Aorta (tissue), 5 donors: ENCODE measurements around the gene ITK. TPM values are rescaled to one million over a fixed set of nuclear protein-coding genes. Genes with fewer than 3 reads are reported as not detected.

Experiments
- ATAC-seq: fragments of 200-7000 bp; cut with Tn5 transposase; one replicate; pipeline ENCODE4 v1.9.1; 2022; ENCODE audit warnings: moderate library complexity; ENCODE audit not compliant: low FRiP score
- DNase-seq, 2 donors: peaks; one replicate each; pipeline ENCODE4 v3.0.0-alpha.2; 2020
- H3K27ac ChIP-seq, 2 donors: one replicate each; pipeline ENCODE4 v1.5.1; 2013; ENCODE audit warnings: low read length in 2 of 2, mild to moderate bottlenecking in 2 of 2, moderate library complexity in 2 of 2, control low read depth in 1 of 2, inconsistent platforms in 1 of 2, low read depth in 1 of 2
- H3K27me3 ChIP-seq, 2 donors: one replicate each; pipeline ENCODE4 v1.6.1; 2013; ENCODE audit warnings: control low read depth in 1 of 2, low read length in 1 of 2, mild to moderate bottlenecking in 1 of 2, moderate library complexity in 1 of 2; ENCODE audit not compliant: insufficient read depth in 2 of 2, control insufficient read depth in 1 of 2
- H3K36me3 ChIP-seq, 2 donors: one replicate each; pipeline ENCODE4 v1.6.1; 2013; ENCODE audit warnings: control low read depth in 1 of 2, low read length in 1 of 2, mild to moderate bottlenecking in 1 of 2; ENCODE audit not compliant: insufficient read depth in 2 of 2, control insufficient read depth in 1 of 2
- H3K4me1 ChIP-seq, 2 donors: one replicate each; pipeline ENCODE4 v1.6.1; 2013; ENCODE audit warnings: low read length in 2 of 2, control low read depth in 1 of 2, mild to moderate bottlenecking in 1 of 2, moderate library complexity in 1 of 2; ENCODE audit not compliant: insufficient read depth in 2 of 2, control insufficient read depth in 1 of 2
- H3K4me3 ChIP-seq, 2 donors: one replicate each; pipeline ENCODE4 v1.5.1; 2013; ENCODE audit warnings: low read length in 2 of 2, control low read depth in 1 of 2, mild to moderate bottlenecking in 1 of 2
- H3K9me3 ChIP-seq: one replicate; pipeline ENCODE4 v1.6.1; 2013; ENCODE audit warnings: mild to moderate bottlenecking, low read length; ENCODE audit not compliant: control insufficient read depth
- WGBS, 2 donors: extraction: QIAGEN DNeasy Blood & Tissue Kit; methylation state at CpG; one replicate each; pipeline ENCODE4 v1.1.7; 2013; 5-methylcytosine and 5-hydroxymethylcytosine counted together
- intact Hi-C, 2 donors: fragments of 100-400 bp; cut with DNase I; formaldehyde crosslinking; loops; one replicate each; pipeline versions ENCODE4 v1.14.2 to v1.15.0; 2022
- polyA plus RNA-seq, 2 donors: library from polyadenylated mRNA; stranded (reverse); fragments of 200-250 nt; gene quantifications; one replicate each; pipeline ENCODE4 v1.2.3, GENCODE V29; 2013
- total RNA-seq, 2 donors: library from RNA; stranded (reverse); fragmentation: NEBNext Ultra II Directional; extraction: Animal tissue kit (Norgen Biotek cat#: 25700); gene quantifications; one replicate each; pipeline ENCODE4 v1.2.1, GENCODE V29; 2021
- donor health status: healthy with polysubstance abuse.
- donor health status: Bipolar disorder and iron deficiency.
- donor health status: DM: no; HTN: no; CAD: no.
- donor health status: DM: no; HTN: no; CAD: no.
- donor health status: DM: yes; HTN: yes; CAD: no.

Gene ITK
- total and polyA plus RNA-seq, 4 donors = 0.10 to 4.8 (median 1.9) TPM

GRCh38 chr5:157273131-157273556 lies 92.5 kb downstream of the ITK start:
- 88 to 93% methylated on average over 1 of the region's 1 CpG for WGBS, 2 donors
- ATAC-seq = no peak
- H3K27ac ChIP-seq = no peak overlapping the region

GRCh38 chr5:157275403-157275802 lies 94.8 kb downstream of the ITK start:
- WGBS, 2 donors = 95 to 100% methylated on average over 1 of the region's 1 CpG
- no peak overlapping the region for H3K27ac ChIP-seq
- ATAC-seq (no peak), DNase-seq (no peak)
- intact Hi-C loops = no loop called here
- no peak overlapping the region for H3K4me3 ChIP-seq
- H3K27me3 ChIP-seq = no peaks in the 10 kb centered on the region
- no peaks in the 10 kb centered on the region for H3K4me1 ChIP-seq
- no peaks in the 10 kb centered on the region for H3K9me3 ChIP-seq
- H3K36me3 ChIP-seq = no peaks in the 10 kb centered on the region

More at GRCh38 chr5:157273131-157273556, 92.5 kb downstream of the ITK start:
- no peak for DNase-seq
- no peaks in the 10 kb centered on the region for H3K27me3 ChIP-seq
- H3K4me1 ChIP-seq = no peaks in the 10 kb centered on the region
- no peaks in the 10 kb centered on the region for H3K9me3 ChIP-seq
- H3K4me3 ChIP-seq = no peak overlapping the region
- H3K36me3 ChIP-seq = no peaks in the 10 kb centered on the region
- intact Hi-C loops = no loop called here

- Histone ChIP-seq H3K27ac (no peak overlapping the region), H3K4me1 (no peaks in the 10 kb centered on the region), H3K4me3 (no peak overlapping the region), H3K36me3 (no peaks in the 10 kb centered on the region), H3K27me3 (no peaks in the 10 kb centered on the region), H3K9me3 (no peaks in the 10 kb centered on the region)
- intact Hi-C loops = no loop called here
- ATAC-seq (no peak), DNase-seq (no peak)
- WGBS, 2 donors = 97 to 98% methylated on average over 2 of the region's 2 CpGs
Measured at GRCh38 chr5:157278319-157279037, 97.8 kb downstream of the ITK start.

- Histone ChIP-seq H3K36me3 (no peaks in the 10 kb centered on the region), H3K27me3 (no peaks in the 10 kb centered on the region), H3K9me3 (no peaks in the 10 kb centered on the region), H3K4me3 (no peak overlapping the region), H3K4me1 (no peaks in the 10 kb centered on the region), H3K27ac (no peak overlapping the region)
- ATAC-seq = no peak
- DNase-seq = no peak
- intact Hi-C loops = no loop called here
- WGBS, 2 donors = 41 to 42% methylated on average over 7 of the region's 7 CpGs
Measured at GRCh38 chr5:157279605-157280239, 99.1 kb downstream of the ITK start.

GRCh38 chr5:157280927-157281326 lies 100.3 kb downstream of the ITK start:
- DNase-seq (no peak), ATAC-seq (no peak)
- Histone ChIP-seq H3K4me3 (no peak overlapping the region), H3K27me3 (no peaks in the 10 kb centered on the region), H3K36me3 (no peaks in the 10 kb centered on the region), H3K9me3 (no peaks in the 10 kb centered on the region), H3K27ac (no peak overlapping the region), H3K4me1 (no peaks in the 10 kb centered on the region)
- 82 to 89% methylated on average over 3 of the region's 3 CpGs for WGBS, 2 donors
- intact Hi-C loops = no loop called here

- Histone ChIP-seq H3K27me3 (no peaks in the 10 kb centered on the region), H3K4me3 (no peak overlapping the region), H3K4me1 (no peaks in the 10 kb centered on the region), H3K27ac (no peak overlapping the region), H3K9me3 (no peaks in the 10 kb centered on the region), H3K36me3 (no peaks in the 10 kb centered on the region)
- DNase-seq (no peak), ATAC-seq (no peak)
- intact Hi-C loops = no loop called here
Measured at GRCh38 chr5:157282150-157282549, 101.5 kb downstream of the ITK start.

- 88% methylated on average over 3 of the region's 3 CpGs for WGBS, 2 donors
Measured at GRCh38 chr5:157283434-157283833, 102.8 kb downstream of the ITK start.

GRCh38 chr5:157284458-157285212 lies 104.0 kb downstream of the ITK start:
- Histone ChIP-seq H3K4me3 (no peak overlapping the region), H3K9me3 (no peaks in the 10 kb centered on the region), H3K36me3 (peaks cover 0 to 3% of the 10 kb centered on the region in 2 donors), H3K27me3 (no peaks in the 10 kb centered on the region), H3K27ac (no peak overlapping the region), H3K4me1 (no peaks in the 10 kb centered on the region)
- DNase-seq (no peak), ATAC-seq (no peak)
- intact Hi-C loops = no loop called here
- 81 to 82% methylated on average over 6 of the region's 6 CpGs for WGBS, 2 donors

More at GRCh38 chr5:157283434-157283833, 102.8 kb downstream of the ITK start:
- Histone ChIP-seq H3K9me3 (no peaks in the 10 kb centered on the region), H3K27ac (no peak overlapping the region), H3K36me3 (peaks cover 0 to 3% of the 10 kb centered on the region in 2 donors), H3K4me1 (no peaks in the 10 kb centered on the region), H3K4me3 (no peak overlapping the region), H3K27me3 (no peaks in the 10 kb centered on the region)
- no peak for ATAC-seq
- DNase-seq = no peak
- intact Hi-C loops = no loop called here
